Prostate gland (tissue), 2 donors: ENCODE data around the gene FKBP1B. TPM values are rescaled to one million over a fixed set of nuclear protein-coding genes. Genes with fewer than 3 reads are reported as not detected.

Source experiments
- DNase-seq: peaks from one replicate; pipeline ENCODE4 v3.0.0-alpha.2; 2019; ENCODE audit warnings: low spot score
- H3K27ac ChIP-seq, 2 donors: fragments of 200-600 bp; sonication (generic); 2 replicates each; pipeline ENCODE4 v1.5.1; 2017 to 2019
- H3K27me3 ChIP-seq: fragments of 200-600 bp; sonication (generic); replicated peaks from 2 replicates; pipeline ENCODE4 v1.5.1; 2019; ENCODE audit not compliant: insufficient read depth
- H3K36me3 ChIP-seq, 2 donors: fragments of 200-600 bp; sonication (generic); 1 replicate in 1 of 2; 2 replicates in 1 of 2; pipeline versions ENCODE4 v1.5.1 to v1.8.1; 2017 to 2019
- H3K4me1 ChIP-seq: fragments of 200-600 bp; sonication (generic); replicated peaks from 2 replicates; pipeline ENCODE4 v1.5.1; 2019
- H3K4me3 ChIP-seq, 2 donors: fragments of 200-600 bp; sonication (generic); 2 replicates each; pipeline ENCODE4 v1.5.1; 2017 to 2019
- H3K9me3 ChIP-seq: fragments of 200-600 bp; sonication (generic); 2 replicates; pipeline ENCODE4 v1.5.1; 2017
- CTCF ChIP-seq, 4 experiments: fragments of 200-600 bp in 2 of 4; fragments of 450-650 bp in 2 of 4; sonication (generic) in 2 of 4; IDR thresholded peaks; 1 replicate in 3 of 4; 2 replicates in 1 of 4; pipeline ENCODE4 v1.5.1; 2016 to 2019; ENCODE audit warnings: antibody characterized with exemption in 4 of 4, mild to moderate bottlenecking in 2 of 4, moderate library complexity in 2 of 4
- POLR2A ChIP-seq: fragments of 450-650 bp; IDR thresholded peaks from one replicate; pipeline ENCODE4 v1.6.1; 2016; ENCODE audit warnings: antibody characterized with exemption, mild to moderate bottlenecking
- POLR2AphosphoS5 ChIP-seq: sonication (generic); formaldehyde crosslinking; IDR thresholded peaks from one replicate; pipeline ENCODE4 v1.6.1; 2017; ENCODE audit warnings: antibody characterized with exemption
- WGBS: methylation state at CpG from one replicate; pipeline ENCODE4 v1.1.5; 2018; 5-methylcytosine and 5-hydroxymethylcytosine counted together
- intact Hi-C: fragments of 100-400 bp; cut with DNase I; formaldehyde crosslinking; loops from one replicate; pipeline ENCODE4 v1.14.2; 2022
- total RNA-seq, 2 donors: library from RNA; depleted of rRNA; stranded (reverse); fragments of >200 nt; gene quantifications; one replicate each; pipeline ENCODE4 v1.1.0, GENCODE V29; 2016

Gene FKBP1B
- total RNA-seq, 2 donors from 2014 or later = 8.5 to 8.6 TPM

DNA sequence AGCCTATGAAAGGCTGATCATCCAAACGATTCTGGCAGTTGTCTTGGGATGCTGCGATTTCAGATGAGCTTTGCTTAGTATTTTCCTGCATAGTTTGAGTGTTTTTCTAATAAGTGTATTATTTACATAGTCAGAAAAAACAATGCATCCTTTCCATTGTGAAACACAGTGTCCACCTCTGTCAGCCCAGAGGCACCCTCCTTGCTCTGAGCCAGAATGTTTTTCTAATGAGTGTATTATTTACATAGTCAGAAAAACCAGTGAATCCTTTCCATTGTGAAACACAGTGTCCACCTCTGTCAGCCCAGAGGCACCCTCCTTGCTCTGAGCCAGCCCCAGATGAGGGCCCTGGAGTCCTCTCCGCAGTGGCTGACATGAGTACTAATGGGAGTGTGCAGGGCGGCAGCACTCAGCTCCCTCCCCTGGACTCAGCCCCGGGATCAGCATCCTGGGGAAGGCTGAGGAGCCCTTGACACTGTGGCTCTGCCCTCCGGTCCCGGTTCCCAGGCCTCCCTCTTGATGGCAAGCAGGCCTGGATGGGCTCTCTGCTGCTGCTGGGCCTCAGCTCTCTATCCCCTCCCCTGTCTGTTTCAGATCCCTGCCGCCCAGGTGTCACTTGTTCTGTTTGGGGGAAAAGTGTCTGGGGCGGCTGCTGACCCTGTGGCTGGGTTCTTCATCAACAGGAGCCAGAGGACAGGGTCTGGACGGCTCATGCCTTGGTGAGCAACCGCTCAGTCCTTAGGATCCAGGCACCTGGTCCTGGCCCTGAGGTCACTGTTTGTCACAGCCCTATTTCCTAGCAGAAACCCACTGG is 33.8 kb upstream of the FKBP1B start:
- Histone ChIP-seq H3K27me3 (no peaks in the 10 kb centered on the region), H3K4me3 (no peak overlapping the region), H3K4me1 (no peaks in the 10 kb centered on the region), H3K36me3 (no peaks in the 10 kb centered on the region), H3K27ac (no peak overlapping the region), H3K9me3 (no peaks in the 10 kb centered on the region)
- intact Hi-C loops = no loop called here
- DNase-seq = no peak
- 81% methylated on average over 8 of the region's 11 CpGs for WGBS
- TF ChIP-seq CTCF (IDR thresholded peaks at IDR 0.05) = no peak
- TF ChIP-seq POLR2AphosphoS5 = no peak
- no peak for TF ChIP-seq POLR2A

GRCh38 chr2:24016376-24016761 is 33.2 kb upstream of the FKBP1B start:
- WGBS = 83% methylated on average over 8 of the region's 9 CpGs
- Histone ChIP-seq H3K4me1 (no peaks in the 10 kb centered on the region), H3K36me3 (no peaks in the 10 kb centered on the region), H3K27me3 (no peaks in the 10 kb centered on the region), H3K4me3 (no peak overlapping the region), H3K27ac (no peak overlapping the region), H3K9me3 (no peaks in the 10 kb centered on the region)
- no peak for DNase-seq
- TF ChIP-seq POLR2A (no peak), POLR2AphosphoS5 (no peak), CTCF (IDR thresholded peaks at IDR 0.05) (no peak)
- intact Hi-C loops = no loop called here

DNA sequence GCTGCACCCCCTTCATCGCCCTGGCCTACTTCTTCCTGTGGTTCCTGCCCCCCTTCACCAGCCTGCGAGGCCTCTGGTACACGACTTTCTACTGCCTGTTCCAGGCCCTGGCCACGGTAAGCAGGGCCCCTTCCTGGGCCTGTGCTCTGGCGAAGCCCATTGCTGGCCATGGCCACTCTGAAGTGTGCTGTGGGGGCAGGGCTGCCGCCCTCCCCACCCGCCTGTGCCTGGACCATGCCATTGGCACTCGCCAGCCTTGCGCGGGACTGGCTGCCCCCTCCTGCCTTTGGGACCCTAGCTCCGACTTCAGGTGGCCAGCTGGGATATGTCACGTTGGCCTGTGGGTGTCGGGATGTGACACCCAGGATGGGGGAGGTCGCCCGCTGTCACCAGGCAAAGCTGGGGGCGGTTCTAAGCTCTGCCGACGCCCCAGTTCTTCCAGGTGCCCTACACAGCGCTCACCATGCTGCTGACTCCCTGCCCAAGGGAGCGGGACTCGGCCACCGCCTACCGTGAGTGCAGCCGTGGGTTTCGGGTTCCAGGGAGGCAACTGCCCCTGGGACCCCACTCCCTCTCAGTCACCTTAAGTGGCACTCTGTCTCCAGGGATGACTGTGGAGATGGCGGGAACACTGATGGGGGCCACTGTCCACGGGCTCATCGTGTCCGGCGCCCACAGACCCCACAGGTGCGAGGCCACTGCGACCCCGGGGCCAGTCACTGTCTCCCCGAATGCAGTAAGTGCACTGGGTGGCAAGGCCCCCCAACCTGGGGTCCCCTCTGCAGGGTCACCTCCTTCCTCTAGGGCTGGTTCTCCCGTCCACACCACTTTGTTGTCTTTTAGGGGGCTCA is 32.5 kb upstream of the FKBP1B start:
- WGBS = 95% methylated on average over 24 of the region's 35 CpGs
- TF ChIP-seq POLR2A = no peak
- no peak for TF ChIP-seq POLR2AphosphoS5
- TF ChIP-seq CTCF (IDR thresholded peaks at IDR 0.05) = no peak
- Histone ChIP-seq H3K36me3 (no peaks in the 10 kb centered on the region), H3K4me1 (no peaks in the 10 kb centered on the region), H3K27me3 (no peaks in the 10 kb centered on the region), H3K27ac (no peak overlapping the region), H3K4me3 (no peak overlapping the region), H3K9me3 (no peaks in the 10 kb centered on the region)
- intact Hi-C loops = no loop called here
- DNase-seq = no peak

DNA sequence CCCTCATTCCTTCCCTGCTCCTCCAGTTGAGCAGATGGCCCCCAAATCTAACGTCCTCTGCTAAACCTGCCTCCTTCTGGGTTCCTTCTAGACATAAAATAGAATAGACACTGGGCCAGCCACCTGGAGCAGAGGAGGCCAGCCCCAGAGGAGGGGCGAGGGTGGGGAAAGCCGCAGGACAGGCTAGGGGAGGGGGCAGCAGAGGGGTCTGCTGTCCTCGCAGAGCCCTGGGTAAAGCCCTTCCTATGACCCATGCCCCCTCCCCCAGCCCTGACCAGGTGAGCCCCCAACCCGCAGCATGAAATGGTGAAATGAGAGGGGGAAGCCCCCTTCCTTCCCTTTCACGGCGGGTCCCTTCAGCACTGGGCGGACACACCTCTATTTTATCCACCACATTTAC is 31.8 kb upstream of the FKBP1B start:
- H3K9me3 ChIP-seq = no peaks in the 10 kb centered on the region
- WGBS = 81% methylated on average over 8 of the region's 8 CpGs
- H3K36me3 ChIP-seq = no peaks in the 10 kb centered on the region
- TF ChIP-seq POLR2A (no peak), CTCF (IDR thresholded peaks at IDR 0.05) (no peak), POLR2AphosphoS5 (no peak)
- H3K4me3 ChIP-seq = no peak overlapping the region
- H3K27ac ChIP-seq = no peak overlapping the region
- intact Hi-C loops = no loop called here
- H3K27me3 ChIP-seq = no peaks in the 10 kb centered on the region
- no peaks in the 10 kb centered on the region for H3K4me1 ChIP-seq
- DNase-seq = no peak
